GM21528 (cell line): Measurements from ENCODE around the gene ADAMTS4.
"Not testable (repeated sequence)": the region's sequence is repeated elsewhere in the genome, so short reads cannot be mapped to it uniquely, and the experiment has no call there.

ENCODE experiments used
- ATAC-seq: cut with Tn5 transposase; IDR thresholded peaks from one replicate; pipeline ENCODE4 v1.9.1; 2021; ENCODE audit warnings: mild to moderate bottlenecking, moderate library complexity; ENCODE audit not compliant: unreplicated experiment, low FRiP score

Gene ADAMTS4, protein sequence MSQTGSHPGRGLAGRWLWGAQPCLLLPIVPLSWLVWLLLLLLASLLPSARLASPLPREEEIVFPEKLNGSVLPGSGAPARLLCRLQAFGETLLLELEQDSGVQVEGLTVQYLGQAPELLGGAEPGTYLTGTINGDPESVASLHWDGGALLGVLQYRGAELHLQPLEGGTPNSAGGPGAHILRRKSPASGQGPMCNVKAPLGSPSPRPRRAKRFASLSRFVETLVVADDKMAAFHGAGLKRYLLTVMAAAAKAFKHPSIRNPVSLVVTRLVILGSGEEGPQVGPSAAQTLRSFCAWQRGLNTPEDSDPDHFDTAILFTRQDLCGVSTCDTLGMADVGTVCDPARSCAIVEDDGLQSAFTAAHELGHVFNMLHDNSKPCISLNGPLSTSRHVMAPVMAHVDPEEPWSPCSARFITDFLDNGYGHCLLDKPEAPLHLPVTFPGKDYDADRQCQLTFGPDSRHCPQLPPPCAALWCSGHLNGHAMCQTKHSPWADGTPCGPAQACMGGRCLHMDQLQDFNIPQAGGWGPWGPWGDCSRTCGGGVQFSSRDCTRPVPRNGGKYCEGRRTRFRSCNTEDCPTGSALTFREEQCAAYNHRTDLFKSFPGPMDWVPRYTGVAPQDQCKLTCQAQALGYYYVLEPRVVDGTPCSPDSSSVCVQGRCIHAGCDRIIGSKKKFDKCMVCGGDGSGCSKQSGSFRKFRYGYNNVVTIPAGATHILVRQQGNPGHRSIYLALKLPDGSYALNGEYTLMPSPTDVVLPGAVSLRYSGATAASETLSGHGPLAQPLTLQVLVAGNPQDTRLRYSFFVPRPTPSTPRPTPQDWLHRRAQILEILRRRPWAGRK

GRCh38 chr1:161198897-161199431 is at the start of gene ADAMTS4:
TSS of gene ADAMTS4 (minus strand) at chr1:161199054. CDS start at chr1:161198627, 427 bp downstream.
- ATAC-seq = no peak

DNA sequence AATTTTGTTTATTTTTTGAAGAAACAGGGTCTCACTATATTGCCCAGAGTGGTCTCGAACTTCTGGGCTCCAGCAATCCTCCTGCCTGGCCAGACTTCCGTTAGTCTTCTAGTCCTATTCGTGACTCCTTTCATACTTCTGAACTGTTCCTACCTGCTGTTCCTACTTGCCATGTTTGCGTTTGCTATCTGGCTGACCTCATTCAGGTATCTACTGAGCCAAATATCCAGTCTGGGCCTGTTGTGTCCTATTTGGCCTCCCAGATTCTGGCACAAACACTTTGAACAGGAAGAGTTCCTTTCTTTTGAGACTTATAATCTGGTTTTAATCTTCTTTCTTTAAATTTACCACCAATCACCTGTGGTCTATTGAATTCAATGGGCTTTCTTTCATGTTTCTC is 46.0 kb upstream of the ADAMTS4 start:
- ATAC-seq = no peak

DNA sequence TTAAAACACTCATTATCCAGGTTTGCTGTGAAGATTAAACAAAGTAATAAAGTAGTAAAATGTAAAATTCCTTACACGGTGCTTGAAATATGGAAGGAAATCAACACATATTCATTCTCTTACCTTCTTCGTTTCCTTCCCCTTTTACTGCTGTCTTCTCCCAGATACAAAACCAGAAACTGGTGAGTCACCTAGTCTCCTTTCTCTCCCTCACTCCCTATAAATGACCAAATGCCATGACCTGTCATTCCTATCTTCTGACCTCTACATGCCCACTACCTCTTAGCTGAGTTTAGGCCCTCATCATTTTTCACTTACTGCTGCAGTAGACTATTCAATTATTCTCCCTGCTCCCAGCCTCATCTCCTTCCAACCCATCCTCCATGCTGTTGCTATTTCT is 43.5 kb upstream of the ADAMTS4 start:
- ATAC-seq = no peak

GRCh38 chr1:161241682-161242081 is 42.8 kb upstream of the ADAMTS4 start:
- ATAC-seq = no peak

DNA sequence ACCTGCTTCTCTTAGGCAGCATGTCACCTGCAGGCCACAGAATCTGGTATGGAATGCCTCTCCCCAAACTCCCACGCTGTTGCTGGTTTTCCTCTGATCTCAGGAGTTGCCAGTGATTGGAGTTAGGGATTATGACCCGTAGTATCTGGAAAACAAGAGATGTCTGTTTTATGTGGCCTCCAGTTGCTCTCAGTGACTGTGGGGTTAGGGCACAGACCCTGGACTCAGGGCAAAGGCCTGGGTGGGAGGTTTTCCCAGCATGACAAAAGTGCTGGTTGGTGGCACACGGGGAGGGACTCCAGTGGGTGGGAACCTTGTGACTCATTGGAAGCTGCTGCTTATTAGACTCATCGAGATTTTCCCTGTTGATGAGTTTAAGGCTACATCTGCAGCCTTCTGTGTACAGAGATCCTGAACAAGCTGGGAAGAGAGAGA is 39.2 kb upstream of the ADAMTS4 start, which contains the start of gene NR1I3:
TSS of gene NR1I3 (minus strand) at position 165 of the 435 bp plus-strand sequence. CDS start 1,638 bp downstream, outside the sequence.
- no peak for ATAC-seq

- ATAC-seq = no peak
Measured at GRCh38 chr1:161235957-161236775, 37.3 kb upstream of the ADAMTS4 start.

DNA sequence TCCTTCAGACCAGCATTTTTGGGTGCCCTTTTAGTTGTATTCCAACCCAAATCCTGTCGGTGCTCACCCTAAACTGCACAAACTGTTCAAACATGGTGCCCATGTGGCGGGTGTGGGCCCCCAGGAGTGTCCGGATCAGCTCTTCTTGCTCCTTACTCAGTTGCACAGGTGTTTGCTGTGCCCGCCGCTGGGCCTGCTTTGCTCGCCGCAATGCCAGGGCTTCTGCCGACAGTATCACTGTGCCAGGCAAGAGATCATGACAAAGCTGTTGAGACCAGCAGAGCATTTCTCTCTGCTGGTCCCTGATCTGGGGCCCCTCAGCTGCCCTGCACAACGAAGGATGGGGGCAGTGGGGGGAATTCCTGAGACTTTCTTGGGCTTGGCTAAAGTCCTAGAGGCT is 34.2 kb upstream of the ADAMTS4 start:
- no peak for ATAC-seq

GRCh38 chr1:161230762-161231161 is 31.9 kb upstream of the ADAMTS4 start:
- no peak for ATAC-seq

- no peak for ATAC-seq
Measured at GRCh38 chr1:161229896-161230295, 31.0 kb upstream of the ADAMTS4 start.

- ATAC-seq = no peak
Measured at GRCh38 chr1:161228032-161228431, 29.2 kb upstream of the ADAMTS4 start.

DNA sequence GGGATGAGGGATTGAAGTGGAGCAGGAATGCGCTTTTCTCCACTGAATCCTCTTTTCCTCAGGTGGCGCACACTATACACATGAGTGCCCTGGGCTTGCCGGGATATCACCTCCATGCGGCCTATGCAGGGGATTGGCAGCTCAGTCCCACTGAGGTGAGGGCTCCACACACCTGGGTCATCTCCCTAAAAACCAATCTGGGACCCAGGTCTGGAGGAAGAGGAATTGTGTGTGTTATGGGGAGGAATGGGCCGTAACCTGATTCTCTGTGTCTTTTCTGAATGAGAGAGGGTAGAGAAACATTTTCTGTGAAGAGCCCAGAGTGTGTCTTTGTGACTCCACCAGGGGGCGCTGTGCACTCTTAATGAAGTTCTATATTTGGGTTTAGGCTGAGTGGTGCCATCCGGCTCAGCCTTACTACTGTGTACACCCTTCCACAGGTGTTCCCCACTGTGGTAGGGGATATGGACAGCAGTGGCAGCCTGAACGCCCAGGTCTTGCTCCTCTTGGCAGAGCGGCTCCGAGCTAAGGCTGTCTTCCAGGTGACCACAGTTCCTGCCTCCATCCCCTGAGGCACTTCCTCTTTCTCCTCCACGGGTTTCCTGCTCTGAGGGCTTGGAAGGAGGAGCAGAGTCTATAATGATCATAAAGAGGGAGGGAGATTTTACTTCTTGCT is 28.5 kb upstream of the ADAMTS4 start:
- peak; percentile 39 for ATAC-seq

- ATAC-seq = no peak
Measured at GRCh38 chr1:161226759-161227158, 27.9 kb upstream of the ADAMTS4 start.

DNA sequence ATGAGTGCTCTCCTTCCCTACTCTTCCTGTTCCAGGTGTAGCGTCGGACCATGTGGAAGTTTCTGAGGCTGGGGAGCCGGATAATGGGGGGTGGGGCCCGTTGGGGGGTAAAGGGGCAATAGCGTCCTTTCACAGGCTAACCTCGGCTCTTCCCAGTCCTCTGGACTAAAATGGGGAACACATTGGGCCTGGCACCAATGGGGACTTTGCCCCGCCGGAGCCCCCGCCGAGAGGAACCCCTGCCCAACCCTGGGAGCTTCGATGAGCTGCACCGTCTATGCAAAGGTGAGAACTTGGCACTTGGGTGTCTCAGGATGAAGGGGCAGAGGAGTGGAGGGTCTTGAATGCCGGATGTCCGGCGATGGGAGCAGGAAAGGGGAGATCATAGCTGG is 27.5 kb upstream of the ADAMTS4 start:
- ATAC-seq = no peak

GRCh38 chr1:161225534-161226319 is 26.9 kb upstream of the ADAMTS4 start, which contains the start of gene TOMM40L:
TSS of gene TOMM40L (plus strand) at chr1:161226060. CDS start at chr1:161226490, 430 bp downstream.
- peak; percentile 94 for ATAC-seq

DNA sequence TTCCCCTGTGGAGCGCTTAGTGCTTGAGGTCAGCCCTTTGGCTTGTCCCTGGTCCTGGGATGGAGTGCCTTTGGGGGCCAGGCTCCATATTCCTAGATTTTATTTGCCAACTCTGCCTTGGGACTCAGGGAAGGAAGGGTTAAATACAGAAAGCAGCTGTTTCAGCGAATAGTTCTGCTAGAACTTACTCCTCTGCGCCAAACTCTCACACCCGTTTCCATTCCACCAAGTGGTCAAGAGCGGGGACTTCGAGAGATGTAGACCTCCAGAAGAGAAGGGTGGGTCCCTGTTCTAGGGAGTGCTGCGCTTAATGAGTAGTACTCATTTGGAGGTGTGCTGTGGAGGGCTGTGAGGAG is 26.3 kb upstream of the ADAMTS4 start:
- no peak for ATAC-seq

DNA sequence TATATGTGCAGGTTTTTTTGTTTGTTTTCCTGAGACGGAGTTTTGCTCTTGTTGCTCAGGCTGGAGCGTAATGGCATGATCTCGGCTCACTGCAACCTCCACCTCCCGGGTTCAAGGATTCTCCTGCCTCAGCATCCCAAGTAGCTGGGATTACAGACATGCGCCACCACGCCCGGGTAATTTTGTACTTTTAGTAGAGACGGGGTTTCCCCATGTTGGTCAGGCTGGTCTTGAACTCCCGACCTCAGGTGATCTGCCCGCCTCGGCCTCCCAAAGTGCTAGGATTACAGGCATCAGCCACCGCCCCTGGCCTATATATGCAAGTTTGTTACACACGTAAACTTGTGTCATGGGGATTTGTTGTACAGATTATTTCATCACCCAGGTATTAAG is 25.8 kb upstream of the ADAMTS4 start:
- ATAC-seq = not testable (repeated sequence)

DNA sequence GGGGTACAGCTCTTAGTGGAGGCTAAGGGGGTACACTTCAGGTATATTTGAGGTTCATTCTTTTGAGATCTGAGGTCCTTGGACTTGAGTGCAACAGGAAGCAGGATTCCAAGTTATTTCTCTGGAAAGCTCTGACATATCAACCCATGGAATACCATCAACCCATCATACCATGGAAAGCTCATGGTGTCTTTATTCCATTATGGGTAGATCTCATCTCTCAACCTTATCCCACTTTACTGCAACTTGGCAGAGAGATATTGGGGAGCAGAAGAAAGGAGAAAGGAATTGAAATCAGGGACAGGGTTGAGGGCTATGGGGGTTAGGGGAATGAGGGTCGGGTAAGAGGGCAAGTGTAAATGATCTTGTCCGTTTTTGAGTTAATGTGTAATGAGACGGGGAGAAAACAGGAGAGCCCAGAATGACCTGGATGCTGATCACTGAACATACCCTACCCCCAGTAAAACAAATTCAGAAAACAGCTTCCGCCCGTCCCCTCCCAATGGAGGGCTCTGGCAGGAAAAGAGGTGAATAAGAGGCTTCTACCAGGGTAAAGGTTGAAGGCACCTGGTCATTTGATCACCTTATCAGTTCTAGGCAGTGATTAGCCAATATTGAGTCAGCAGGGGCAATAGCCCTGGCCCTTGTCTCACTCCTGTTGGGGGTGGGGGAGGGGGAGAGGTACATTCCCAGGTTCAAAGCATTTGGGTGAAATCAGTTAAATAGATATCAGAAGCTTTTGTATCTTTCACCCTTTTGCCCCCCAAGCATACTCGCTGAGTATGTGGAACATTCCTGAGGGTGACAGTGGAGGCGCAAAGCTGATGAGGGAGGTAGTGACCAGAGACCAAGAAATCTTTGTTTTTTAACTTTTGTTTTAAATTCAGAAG is 25.2 kb upstream of the ADAMTS4 start:
- no peak for ATAC-seq
